ENCODE measurements around the gene MYO1E.

Gene MYO1E

DNA sequence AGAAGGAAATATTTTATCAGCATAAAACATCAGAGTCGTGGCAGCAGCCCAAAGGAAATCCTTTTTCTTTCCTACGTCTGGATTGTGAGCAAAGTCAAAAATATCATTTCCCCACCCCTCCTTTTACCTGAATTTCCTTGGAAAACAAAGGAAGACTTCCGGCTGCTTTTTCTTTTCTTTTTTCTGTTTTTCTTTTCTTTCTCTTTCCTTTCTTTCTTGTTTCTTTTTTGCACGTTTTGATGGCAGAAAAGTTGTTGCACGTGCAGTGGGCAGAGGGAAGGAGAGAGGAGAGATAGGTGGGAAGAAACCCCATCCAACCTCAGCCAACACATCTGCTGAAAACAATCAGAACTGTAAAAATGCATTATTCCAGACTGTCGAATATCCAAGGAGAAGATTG, 544 bp upstream of the MYO1E start:
- H3K27ac ChIP-seq: no peak overlapping the region
- DNase-seq: no peak
- H3K4me3 ChIP-seq (ENCODE audit: low read depth, low read length): peak overlapping the region; percentile 86
- peaks cover 8% of the 10 kb centered on the region for H3K27me3 ChIP-seq (ENCODE audit: insufficient read depth, low read depth, severe bottlenecking)
- no peaks in the 10 kb centered on the region for H3K9me3 ChIP-seq (ENCODE audit: severe bottlenecking)
- no peak for TF ChIP-seq CTCF (IDR thresholded peaks at IDR 0.05; ENCODE audit: low read depth, low read length)
- H3K36me3 ChIP-seq: peaks cover 2% of the 10 kb centered on the region; the same call in 1 of the 2 replicates

DNA sequence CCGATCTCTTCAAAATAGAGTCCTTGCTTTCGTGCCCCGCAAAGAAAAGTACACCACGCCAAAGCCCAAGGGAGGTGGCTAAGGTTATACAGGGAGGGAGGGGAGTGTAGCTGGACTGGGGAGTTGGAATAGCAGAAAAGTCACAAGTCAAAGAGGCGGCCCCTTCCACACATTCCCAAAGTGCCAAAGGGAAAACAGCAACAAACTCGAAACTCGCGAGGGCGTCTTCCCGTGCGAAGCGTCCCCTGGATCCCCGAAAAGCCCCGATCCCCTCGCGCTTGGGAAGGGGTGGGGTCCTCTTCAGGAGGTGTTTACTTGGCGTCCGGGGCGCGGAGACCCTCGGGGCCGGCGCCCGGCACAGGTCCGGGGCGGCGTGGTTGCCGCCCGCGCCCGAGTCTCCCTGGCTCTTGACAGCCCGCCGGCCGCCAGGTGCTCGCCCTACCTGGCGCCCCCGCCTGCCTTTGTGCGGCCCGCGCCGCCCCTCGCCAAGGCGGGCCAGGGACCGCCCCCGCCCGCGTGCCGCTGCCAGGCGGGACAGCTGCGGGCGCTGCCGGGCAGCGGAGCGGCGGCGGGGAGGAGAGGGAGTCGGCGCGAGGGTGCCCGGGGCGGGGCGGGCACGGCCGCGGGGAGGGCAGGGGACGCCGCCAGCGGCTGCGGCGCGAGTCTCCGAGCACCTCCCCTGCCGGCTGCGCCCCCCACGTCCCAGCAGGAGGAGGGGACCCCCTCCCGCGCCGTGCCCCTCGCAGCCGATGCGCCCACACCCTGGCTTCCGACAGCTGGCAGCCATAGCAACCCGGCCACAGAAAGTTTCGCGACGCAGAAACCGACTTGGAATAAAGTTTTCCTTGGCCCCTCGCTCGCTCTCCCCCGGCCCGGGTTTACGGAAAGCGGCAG, 966 bp downstream of the MYO1E start:
- peaks cover 2% of the 10 kb centered on the region; the same call in 1 of the 2 replicates for H3K36me3 ChIP-seq
- peak overlapping the region; percentile 86 for H3K4me3 ChIP-seq (ENCODE audit: low read depth, low read length)
- H3K9me3 ChIP-seq (ENCODE audit: severe bottlenecking): no peaks in the 10 kb centered on the region
- no peak for TF ChIP-seq CTCF (IDR thresholded peaks at IDR 0.05; ENCODE audit: low read depth, low read length)
- no peak for DNase-seq
- H3K27ac ChIP-seq: no peak overlapping the region
- H3K27me3 ChIP-seq (ENCODE audit: insufficient read depth, low read depth, severe bottlenecking): peaks cover 8% of the 10 kb centered on the region

- Histone ChIP-seq H3K27ac (no peak overlapping the region), H3K36me3 (peaks cover 2% of the 10 kb centered on the region; the same call in 1 of the 2 replicates), H3K27me3 (ENCODE audit: insufficient read depth, low read depth, severe bottlenecking) (peaks cover 8% of the 10 kb centered on the region), H3K4me3 (ENCODE audit: low read depth, low read length) (no peak overlapping the region), H3K9me3 (ENCODE audit: severe bottlenecking) (no peaks in the 10 kb centered on the region)
- no peak for DNase-seq
- no peak for TF ChIP-seq CTCF (IDR thresholded peaks at IDR 0.05; ENCODE audit: low read depth, low read length)
These were observed 3.1 kb downstream of the MYO1E start for GRCh38 chr15:59369597-59369996.

GRCh38 chr15:59367022-59367451, 5.6 kb downstream of the MYO1E start:
- TF ChIP-seq CTCF (IDR thresholded peaks at IDR 0.05; ENCODE audit: low read depth, low read length): no peak
- Histone ChIP-seq H3K27ac (no peak overlapping the region), H3K27me3 (ENCODE audit: insufficient read depth, low read depth, severe bottlenecking) (peaks cover 8% of the 10 kb centered on the region), H3K4me3 (ENCODE audit: low read depth, low read length) (no peak overlapping the region), H3K9me3 (ENCODE audit: severe bottlenecking) (no peaks in the 10 kb centered on the region), H3K36me3 (no peaks in the 10 kb centered on the region)
- no peak for DNase-seq

DNA sequence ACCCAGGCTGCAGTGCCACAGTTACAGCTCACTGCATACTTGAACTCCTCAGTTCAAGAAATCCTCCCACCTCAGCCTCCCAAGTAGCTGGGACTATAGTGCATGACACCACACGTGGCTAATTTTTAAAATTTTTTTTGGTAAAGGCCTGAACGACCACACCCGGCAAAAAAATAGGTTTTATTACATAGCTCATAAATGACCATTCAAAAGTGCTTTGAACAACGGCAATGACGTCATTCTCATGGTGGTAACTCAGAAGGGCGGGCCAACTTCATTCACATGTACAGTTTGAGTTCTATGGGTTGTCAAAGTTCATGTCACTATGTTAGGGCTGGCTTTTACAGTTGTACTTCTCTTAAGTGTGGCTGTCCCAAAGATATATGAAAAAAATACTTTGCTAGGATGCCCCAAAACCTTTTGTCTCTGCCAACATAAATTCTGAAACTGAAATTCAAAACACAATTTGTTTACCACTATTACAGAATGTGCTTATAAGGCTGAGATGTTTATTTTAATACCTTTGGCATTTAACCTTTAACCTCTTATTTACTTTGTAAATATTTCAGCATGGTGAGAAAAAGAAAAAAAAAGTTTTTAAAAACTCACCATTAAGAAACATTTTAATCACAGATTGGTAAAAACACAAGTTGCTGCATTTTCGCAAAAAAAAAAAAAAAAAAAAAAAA, 6.2 kb downstream of the MYO1E start:
- DNase-seq: no peak
- Histone ChIP-seq H3K9me3 (ENCODE audit: severe bottlenecking) (no peaks in the 10 kb centered on the region), H3K4me3 (ENCODE audit: low read depth, low read length) (no peak overlapping the region), H3K27ac (no peak overlapping the region), H3K27me3 (ENCODE audit: insufficient read depth, low read depth, severe bottlenecking) (peaks cover 7% of the 10 kb centered on the region), H3K36me3 (no peaks in the 10 kb centered on the region)
- no peak for TF ChIP-seq CTCF (IDR thresholded peaks at IDR 0.05; ENCODE audit: low read depth, low read length)
